T-helper 9 cell (primary cell): Measurements from ENCODE around the gene SCN1A.
"Not testable (repeated sequence)": the region's sequence is repeated elsewhere in the genome, so short reads cannot be mapped to it uniquely, and the experiment has no call there.

Source experiments
- DNase-seq: peaks from one replicate; pipeline ENCODE4 v3.0.0-alpha.2; 2020

Gene SCN1A

DNA sequence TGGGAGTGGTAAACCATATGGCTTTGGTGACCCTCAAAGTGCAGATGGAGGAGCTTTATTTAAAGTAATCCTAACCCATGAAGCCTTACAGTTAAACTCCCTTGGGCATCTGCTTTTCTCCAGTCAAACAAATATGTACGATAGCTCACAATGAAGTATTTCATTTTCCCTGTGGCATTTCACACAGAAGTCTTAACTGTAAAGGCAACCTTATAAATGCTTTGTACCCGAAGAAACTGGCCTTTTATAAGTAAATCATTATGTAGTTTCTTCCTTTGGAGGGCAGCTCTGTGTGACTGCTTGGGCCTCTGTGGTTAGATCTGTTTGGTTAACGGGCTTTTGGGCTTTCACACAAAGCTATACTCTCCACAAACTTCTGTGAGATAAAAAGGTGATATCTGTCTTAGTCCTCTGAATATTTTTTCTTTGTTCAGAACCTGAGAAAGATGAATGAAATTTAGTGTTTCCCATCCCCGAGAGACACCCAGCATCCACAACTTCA, 46.6 kb downstream of the SCN1A start:
- no peak for DNase-seq

DNA sequence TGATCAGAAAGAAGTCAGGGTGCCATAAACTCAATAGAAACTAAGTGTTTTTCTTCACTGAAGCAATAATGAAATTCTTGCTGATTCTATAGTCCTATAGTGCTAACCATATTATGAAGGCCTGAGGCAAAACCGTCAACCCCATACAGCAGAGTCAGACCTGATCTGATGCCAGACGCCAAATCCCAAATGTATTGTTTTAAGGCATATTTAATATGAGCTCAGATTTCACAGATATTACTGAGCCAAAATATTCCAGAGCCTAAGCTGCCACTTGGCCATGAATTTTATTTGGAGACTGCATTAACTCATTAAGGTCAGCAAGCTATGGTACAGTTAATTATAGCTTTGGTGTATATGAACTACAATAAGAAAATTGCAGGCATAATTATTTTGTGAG, 53.4 kb downstream of the SCN1A start:
- no peak for DNase-seq

DNA sequence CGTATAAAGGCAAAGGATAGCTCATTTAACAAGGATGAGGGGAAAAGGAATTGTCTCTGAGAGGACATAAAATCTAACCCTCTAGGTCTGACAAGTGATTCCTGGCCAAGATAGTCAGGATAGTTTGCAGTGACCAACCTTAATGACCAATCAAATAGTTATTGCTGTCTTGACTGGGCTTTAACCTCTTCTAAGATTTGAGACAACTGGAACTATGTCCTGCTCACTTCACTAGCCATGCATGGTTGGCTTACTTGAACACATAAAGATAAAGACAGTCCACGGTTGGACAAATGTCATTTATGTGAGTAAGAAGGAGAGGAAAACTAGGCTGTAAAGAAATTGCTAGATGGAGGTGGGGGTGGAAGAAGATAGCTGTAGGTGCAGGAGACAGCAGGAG, 53.8 kb downstream of the SCN1A start:
- DNase-seq: no peak

DNA sequence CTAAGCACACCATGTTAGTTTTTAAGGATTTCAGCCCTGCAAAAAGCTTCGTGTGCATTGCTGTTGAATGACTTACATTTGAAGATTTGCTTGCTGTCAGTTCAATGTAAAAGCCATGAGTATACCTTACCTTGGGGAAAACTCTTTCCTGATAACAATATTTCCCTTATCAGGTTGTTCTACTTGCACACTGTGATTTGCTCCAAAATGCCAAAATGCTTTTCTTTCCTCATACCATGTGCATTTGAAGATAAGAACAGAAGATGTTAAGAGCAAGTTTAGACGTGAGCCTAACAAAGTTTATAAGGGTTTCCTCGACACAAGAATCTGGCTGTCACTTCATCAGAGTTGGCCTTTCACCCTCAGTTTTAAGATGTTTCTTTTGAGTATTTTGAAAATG, 57.6 kb downstream of the SCN1A start:
- no peak for DNase-seq

DNA sequence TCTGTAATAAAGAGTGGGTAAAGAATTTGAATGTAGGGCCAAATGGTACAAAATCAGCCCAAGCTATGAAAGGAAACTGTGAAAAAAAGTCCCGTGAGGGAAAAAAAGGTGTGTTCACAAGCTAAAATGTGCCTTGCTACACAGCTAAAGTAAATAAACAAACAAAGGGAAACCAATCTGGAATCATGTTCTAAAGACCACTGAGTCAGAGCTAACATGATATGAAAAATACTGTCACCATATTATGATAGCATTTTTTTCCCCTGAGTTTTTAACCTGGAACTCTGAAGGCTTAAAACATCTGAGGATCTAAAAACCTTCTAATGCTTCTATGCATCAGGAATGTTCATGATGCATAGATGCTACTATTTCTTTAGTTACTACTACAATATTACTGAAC, 58.8 kb downstream of the SCN1A start:
- DNase-seq: no peak

DNA sequence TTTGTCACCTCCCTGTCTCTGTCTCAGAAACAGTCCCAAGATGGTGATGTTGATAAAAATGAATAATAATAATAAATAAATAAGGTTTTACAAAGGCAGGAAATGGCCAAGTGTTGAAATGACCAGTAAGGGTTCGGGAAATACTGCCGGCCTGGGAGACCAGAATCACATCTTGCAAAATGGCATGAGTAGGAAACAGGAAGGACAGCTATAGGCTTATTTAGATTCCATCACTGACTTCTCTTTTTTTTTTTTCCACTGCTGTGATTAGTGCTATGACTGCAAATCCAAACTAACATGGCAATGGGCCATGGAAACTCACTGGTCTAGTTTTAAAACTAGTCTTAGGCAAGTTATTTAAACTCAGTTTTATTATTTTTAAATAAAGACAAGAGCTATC, 60.6 kb downstream of the SCN1A start:
- DNase-seq: no peak

DNA sequence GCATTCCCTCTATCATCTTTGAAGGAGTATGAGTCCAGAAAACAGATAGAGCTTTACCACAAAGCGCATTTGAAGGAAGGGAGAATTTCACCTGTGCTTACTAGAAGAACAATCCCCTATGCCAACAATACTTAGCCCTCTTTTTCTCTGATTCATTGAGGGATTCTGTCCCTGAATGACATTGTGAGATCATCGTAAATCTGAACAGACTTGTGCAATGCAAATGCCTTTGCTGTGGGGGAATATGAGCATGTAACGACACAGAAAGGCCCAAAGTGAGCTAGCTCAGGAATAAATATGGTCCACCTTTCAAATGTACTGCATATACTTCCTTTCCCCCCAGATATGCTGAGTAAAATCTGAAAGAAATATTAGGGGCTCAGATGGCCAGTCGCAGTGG, 67.6 kb downstream of the SCN1A start:
- no peak for DNase-seq

DNA sequence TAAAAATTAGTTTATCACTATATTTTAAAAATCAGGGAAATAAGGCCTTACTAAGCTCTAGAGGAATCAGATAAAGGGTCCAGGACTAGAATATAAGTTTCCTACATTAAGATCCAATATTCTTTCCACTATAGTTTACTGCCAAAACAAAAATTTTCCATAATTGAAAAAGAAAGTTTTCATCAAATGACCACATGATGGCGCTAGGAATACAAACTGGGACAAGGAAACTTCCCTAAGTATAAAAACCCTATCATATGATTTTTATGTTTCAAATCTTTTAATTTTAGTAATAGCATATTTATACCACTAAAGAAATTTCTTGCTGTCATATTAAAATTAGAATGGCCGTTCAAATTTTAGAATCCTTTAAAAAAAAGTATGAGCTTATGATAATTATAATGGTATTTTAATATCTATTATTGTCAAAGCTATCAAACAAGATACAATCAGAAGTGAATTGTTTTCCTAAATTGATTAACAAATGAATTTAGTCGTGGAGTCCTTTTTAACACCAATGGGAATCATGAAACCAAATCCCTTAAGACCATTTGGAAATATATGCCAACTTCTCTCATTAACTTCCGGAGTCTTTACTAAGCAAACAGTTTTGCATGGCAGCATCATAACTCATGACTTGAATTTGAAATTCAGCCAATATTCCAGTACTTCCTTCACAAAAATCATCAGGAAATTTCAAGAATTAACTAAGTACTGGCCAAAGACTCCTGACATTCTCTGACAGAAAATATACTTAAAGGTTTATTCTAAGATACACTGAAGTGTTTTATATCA, 70.3 kb downstream of the SCN1A start:
- DNase-seq: no peak

DNA sequence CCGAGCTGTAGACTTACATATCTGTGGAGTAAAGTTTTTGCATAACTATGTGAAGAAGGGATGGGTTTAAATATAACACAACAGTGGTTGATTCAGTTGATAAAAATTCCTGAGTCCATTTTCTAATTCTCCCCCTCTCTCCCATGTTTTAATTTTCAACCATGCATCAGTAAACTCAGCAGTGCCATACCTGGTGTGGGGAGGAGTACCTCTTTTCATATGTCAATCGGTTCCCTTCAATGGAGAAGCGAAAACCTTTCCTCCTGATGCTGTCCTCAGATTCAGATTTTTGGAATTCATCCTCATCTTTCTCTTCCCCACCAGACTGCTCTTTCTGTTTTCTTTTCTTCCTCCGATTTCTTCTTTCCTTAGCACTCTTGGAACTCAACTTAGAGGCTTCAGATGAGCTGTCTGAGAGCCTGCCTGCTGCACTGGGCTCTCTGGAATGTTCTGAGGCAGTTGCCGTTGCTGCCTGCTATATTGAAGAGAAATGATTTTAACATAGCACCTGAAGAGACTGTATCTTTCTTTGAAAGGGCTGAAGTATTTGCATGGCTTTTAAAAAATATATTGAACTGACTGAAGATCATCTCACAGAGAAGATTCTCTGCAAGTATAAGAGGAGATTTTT, 82.9 kb downstream of the SCN1A start:
- DNase-seq: no peak

DNA sequence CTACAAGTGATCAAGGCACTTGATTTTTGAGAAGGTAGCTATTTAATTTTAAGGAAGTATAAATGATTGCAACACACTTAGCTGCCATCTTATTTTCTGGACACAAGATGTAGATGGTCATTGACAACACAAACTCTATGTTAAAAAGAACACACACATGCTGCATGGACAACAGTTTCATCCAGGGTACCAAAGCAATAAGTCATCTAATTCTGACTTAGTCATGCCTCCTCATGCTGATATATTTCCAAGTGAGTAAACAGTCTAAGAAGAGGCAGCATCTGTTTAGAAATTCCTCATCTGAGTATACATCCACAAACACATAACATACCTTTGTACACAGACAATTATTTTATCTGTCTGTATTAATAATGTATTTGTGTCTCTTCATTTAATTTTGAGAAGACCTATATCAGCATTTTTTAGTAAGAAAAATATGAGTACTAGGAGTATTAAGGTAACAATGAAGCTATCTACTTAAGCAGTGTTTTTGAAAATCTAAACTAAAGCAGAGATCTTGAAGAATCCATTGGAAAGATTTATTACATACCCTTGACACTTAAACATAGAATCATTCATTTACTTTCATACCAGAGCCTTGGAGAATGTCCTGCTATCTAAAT, 84.9 kb downstream of the SCN1A start:
- DNase-seq: no peak

DNA sequence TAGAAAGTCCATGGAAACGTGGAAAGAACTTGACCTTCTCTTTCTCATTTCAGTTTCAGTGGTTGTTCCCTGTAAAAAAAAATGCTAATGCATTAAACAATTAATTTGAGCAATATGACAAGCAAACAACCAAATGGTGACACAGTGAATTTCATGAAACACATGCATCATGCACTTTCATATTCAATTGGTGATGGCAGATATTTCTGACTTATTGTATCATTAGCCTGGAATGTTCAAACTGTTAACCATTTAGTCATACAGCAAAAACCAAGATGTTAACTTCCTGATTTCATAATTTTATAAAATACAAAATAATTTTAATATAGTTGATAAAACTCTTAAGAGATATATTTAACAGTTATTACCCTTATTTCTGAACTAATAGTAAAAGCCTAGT, 85.5 kb downstream of the SCN1A start:
- no peak for DNase-seq

DNA sequence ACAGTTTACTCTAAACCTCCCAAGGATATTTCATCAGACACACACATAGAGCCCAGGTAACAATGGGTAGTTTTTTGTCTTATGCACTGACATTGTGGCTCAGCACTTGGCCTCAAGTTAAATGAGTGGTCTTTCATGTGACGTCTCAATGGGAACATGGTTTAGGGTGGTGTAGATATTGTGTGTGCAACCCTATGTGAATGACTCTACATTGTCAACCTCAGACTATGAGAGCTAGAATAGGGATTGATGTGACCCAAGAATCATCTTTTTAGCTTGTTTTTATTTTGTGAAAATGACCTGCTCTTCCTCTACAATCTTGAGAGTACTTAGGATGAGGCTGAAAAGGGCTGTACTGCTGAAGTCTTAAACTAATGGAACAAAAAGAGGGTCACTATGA, 86.2 kb downstream of the SCN1A start:
- DNase-seq: no peak

DNA sequence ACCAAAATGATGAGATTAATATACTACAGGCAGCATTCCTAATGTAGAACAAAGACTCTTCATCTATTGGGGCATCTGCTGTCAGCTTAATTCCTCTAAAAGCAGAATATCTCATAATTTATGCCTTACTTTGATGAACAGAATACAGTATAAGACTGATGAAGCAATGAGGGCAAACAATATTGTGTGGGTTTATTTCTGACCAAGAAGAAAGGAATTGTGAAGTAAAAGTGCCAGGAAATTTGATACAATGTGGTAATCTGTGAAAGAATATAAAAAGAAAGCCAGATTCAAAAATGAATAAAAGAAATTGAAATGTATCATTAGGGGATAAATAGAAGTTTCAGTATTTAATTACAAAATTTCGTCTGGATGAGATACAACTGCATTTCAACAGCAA, 95.5 kb downstream of the SCN1A start:
- DNase-seq: no peak

DNA sequence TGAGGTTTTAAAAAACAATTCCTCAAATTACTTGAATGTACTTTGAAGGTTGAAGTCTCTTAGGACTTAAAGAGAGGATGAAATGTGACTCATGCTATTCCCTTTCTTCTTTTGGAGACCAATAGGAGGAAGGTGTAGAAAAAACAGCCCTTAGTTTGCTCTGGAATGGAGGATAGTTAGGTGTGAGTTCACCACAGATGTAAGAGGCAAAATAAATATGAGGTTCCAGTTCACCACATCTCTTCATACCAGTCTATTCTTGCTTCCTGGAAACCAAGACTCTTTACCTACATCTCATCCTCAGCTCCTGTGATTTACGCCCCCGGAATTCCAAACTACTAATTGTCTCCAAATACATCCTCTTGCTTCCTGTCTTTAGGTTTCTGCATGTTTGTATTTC, 96.8 kb downstream of the SCN1A start:
- DNase-seq: no peak

DNA sequence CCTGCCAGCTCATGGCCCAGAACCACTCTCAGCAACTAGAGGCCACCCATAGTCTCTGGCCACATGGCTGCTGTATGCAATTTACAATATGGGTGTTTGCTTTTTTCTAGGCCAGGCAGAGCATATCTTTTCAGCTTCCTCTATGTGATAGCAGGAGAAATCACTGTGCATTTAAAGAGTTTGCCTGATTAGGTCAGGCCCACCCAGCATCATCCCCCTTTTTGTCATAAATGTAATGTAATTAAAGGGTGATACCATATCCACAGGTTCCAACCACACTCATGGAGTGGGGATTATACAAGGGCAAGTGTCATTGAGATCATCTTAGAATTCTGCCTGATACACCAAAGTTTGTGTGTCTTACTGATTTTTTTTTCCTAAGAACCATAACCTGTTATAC, 102.5 kb downstream of the SCN1A start:
- no peak for DNase-seq

DNA sequence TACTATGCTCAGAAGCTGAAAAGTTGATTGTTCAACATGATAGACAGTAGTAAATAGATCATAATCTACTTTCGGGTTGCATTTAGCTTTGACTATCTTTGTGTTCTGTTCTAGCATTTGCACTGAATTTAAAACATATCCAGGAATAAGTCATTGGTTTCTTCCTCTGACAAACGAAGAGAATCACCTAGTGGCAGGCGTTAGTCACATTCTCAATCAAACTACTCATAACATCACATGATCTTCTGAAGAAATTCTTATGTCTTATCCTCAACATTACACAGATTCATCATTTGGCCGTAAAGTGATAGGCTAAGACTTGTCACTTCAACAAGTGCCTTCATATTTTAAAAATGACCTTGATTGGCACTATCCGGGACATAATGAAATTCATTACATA, 110.6 kb downstream of the SCN1A start:
- no peak for DNase-seq

DNA sequence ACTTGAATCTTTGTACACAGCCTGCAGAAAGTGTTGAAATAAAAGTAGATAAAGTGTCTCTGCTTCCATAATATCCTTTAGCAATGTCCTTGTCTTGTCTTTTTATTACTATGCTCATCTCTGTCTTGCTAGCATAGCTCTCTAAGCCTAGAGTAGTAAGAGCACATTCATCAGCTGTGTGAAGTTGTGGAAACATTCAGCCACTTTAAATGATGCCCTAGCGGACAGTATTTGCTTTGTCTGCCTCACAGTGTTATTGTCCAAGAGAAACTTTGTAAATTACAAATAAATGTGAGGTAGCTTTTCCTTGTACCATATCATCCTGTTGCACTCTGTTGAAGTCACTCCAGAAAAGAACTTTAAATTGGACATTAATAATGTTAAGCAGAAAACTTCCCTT, 113.9 kb downstream of the SCN1A start:
- DNase-seq: no peak

DNA sequence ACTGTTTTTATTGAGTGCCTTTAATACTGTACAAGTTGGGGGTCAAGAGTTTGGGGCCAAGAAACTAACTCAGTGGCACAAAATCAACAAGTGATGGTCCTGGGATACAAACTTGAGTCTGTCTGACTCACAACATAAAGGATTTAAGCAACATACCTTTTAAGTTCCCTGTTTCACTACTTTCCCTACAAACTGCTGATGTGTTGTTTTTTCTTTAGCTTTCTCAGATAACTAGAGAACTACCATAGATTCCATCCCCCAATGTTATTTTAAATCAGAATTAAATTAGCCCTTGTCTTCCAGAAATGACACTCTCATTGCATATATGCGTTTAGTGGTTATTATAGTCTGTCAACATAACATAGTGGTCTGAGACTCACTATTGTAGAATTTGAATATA, 116.2 kb downstream of the SCN1A start:
- no peak for DNase-seq

DNA sequence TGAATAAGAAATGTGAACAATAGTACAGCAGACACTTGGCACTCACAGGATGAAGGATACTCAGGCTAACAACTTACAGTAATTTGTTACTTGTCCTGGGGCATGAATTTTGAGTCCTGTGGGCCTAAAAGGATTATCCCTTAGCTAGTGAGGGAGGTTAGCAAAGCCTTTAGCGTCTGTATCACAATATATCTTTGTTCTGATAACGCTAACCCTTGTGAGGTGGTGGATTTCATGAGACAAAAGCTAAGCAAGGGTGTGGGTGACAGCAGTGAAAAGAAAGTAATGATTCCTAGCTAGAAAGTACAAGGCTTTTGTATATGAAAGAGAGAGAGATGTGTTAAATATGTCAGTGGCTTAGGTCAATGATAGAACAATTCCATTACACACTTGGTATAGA, 127.4 kb downstream of the SCN1A start:
- DNase-seq: no peak

DNA sequence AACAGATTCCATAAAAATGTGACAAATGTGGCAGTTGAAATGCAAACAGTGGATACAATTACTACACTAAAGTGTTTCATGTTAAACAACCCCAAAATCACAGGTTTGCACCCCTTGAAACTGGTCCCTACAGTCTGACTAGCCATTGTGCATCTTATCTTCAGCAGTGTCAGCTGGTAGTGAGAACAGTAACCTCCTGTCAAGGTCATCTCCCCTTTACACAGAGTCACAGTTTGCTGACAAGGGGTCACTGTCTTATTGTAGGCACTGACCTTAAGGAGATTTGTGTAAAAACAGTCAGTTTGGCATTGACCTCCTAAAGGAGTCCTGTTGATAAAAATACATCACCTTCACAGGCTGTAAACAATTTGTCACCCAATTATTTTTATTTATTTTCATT, 137.0 kb downstream of the SCN1A start:
- DNase-seq: no peak

DNA sequence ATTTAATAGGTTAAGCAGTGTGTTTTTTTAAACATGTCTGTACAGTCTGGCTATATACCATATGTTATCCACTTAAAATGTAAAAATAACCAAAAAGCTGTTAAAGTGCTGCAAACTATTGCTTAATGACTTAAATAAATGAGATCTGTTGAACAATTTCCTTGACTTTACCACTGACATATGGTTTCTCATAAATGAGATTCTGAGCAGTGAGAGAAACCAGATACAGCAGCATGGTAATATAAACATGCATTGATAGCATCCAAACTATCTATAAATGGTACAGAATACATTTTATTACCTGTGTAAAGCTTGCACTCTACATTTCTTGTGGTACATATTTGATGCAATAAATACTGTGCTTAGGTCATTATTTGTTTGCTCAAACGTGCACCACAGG, 138.0 kb downstream of the SCN1A start:
- no peak for DNase-seq

DNA sequence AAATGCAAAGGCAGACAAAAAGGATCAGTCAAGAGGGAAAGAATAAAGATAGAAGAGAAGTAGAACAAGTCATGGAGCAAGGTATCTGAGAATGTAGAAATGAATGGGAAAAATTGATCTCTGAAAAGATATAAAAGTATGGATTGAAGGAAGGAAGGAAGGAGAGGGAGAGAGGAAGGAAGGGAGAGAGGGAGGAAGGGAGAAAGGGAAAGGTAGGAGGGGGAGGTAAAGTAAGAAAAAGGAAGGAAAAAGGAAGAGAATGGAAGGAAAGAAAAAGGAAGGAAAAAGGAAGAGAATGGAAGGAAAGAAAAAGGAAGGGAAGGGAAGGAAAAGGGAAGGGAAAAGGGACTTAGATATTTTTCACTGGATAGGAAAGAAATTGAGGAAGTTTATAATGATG, 142.7 kb downstream of the SCN1A start:
- no peak for DNase-seq

DNA sequence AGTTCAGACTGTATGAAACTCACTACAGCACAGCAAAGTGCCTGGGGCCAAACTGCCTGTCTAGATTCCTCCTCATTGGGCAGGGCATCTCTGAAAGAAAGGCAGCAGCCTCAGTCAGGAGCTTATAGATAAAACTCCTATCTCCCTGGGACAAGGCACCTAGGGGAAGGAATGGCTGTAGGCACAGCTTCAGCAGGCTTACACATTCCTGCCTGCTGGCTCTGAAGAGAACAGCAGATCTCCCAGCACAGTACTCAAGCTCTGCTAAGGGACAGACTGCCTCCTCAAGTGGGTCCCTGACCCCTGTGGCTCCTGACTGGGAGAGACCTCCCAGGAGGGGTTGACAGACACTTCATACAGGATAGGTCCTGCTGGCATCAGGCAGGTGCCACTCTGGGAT, 155.7 kb downstream of the SCN1A start:
- DNase-seq: not testable (repeated sequence)

DNA sequence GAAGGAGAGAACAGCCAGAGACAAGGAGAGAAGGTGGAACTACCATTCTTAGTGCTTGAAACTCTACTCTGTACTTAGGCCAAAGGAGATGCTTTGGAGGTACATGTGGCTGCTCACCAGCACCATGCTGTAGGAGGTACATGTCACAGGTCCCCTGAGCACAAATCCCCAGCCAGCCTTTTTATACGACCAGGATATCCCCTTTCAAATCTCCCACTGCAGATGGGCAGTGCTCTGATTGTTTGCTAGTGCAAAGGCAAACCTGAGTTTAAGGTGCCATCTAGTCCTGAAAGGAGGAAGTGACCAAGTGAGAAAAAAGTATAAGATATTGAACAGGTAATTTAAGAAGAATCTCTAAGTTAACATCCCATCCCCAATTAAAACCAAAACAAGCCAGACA, 157.2 kb downstream of the SCN1A start:
- no peak for DNase-seq
